Nucleus accumbens (tissue), 56 donors: ENCODE results near the gene CASTOR1.

Experiments
- DNase-seq, 56 donors: peaks; one replicate each; lab custom pipeline; 2025; lab: John Stamatoyannopoulos, UW

CASTOR1 gene

GRCh38 chr22:30286813-30287647, 2.3 kb downstream of the CASTOR1 start:
- peak in 27 of 56 donors; percentile 12 to 70 (median 22) for DNase-seq

GRCh38 chr22:30286331-30286730, 3.0 kb downstream of the CASTOR1 start:
- no peak for DNase-seq

GRCh38 chr22:30285846-30286200, 3.5 kb downstream of the CASTOR1 start:
- no peak for DNase-seq

- no peak for DNase-seq
These were observed 4.0 kb downstream of the CASTOR1 start for GRCh38 chr22:30285176-30285845.

- DNase-seq = no peak
These were observed 4.6 kb downstream of the CASTOR1 start for GRCh38 chr22:30284666-30285065.

- DNase-seq = no peak
These were observed 5.1 kb downstream of the CASTOR1 start for GRCh38 chr22:30284172-30284571.

GRCh38 chr22:30283342-30283741, 6.0 kb downstream of the CASTOR1 start:
- DNase-seq = no peak

GRCh38 chr22:30282616-30283046, 6.7 kb downstream of the CASTOR1 start:
- no peak for DNase-seq

- no peak for DNase-seq
These were observed 8.8 kb downstream of the CASTOR1 start for GRCh38 chr22:30280505-30280904.

GRCh38 chr22:30279932-30280331, 9.4 kb downstream of the CASTOR1 start:
- DNase-seq = no peak

- DNase-seq = peak in 7 of 56 donors; percentile 10 to 39 (median 14)
These were observed 10.1 kb downstream of the CASTOR1 start for GRCh38 chr22:30279046-30279788.

GRCh38 chr22:30277547-30278344, 11.6 kb downstream of the CASTOR1 start:
- DNase-seq = peak in 19 of 56 donors; percentile 9 to 59 (median 30)

GRCh38 chr22:30276039-30276438, 13.3 kb downstream of the CASTOR1 start:
- no peak for DNase-seq

- no peak for DNase-seq
These were observed 13.7 kb downstream of the CASTOR1 start for GRCh38 chr22:30275625-30276024.

- no peak for DNase-seq
These were observed 14.9 kb downstream of the CASTOR1 start for GRCh38 chr22:30274437-30274812.

GRCh38 chr22:30273711-30274436, 15.4 kb downstream of the CASTOR1 start:
- peak in 6 of 56 donors; percentile 7 to 31 (median 12) for DNase-seq

GRCh38 chr22:30272781-30273601, 16.3 kb downstream of the CASTOR1 start:
- DNase-seq = peak in 1 of 56 donors; percentile 13

GRCh38 chr22:30270832-30271231, 18.5 kb downstream of the CASTOR1 start:
- DNase-seq = peak in 33 of 56 donors; percentile 2 to 65 (median 31)

- no peak for DNase-seq
These were observed 21.0 kb downstream of the CASTOR1 start for GRCh38 chr22:30268331-30268730.
